H1 (cell line): Measurements from ENCODE around the gene ADIPOR1. TPM values are rescaled to one million over a fixed set of nuclear protein-coding genes. Genes with fewer than 3 reads are reported as not detected.

ENCODE experiments used
- CTCF ChIA-PET: fragments of 300-600 bp; sonication (Branson Sonifier 250); formaldehyde crosslinking; loops from one replicate; lab custom pipeline; 2021; ENCODE audit not compliant: partially characterized antibody; lab: Charles Lee
- POLR2A ChIA-PET: fragments of 300-600 bp; sonication (Branson Sonifier 250); formaldehyde crosslinking; loops from one replicate; lab custom pipeline; 2021; ENCODE audit warnings: inconsistent platforms; ENCODE audit not compliant: partially characterized antibody; lab: Charles Lee
- DNase-seq, 2 experiments: peaks; one replicate each; pipeline versions ENCODE4 v3.0.0 to v3.0.0-alpha.2; 2010 to 2022; ENCODE audit warnings: low spot score in 2 of 2, low read depth in 1 of 2, mixed read lengths in 1 of 2
- FAIRE-seq: peaks from 2 replicates; lab custom pipeline; 2011; peaks lifted over from hg19 to GRCh38; lab: Jason Lieb, UNC
- H2AFZ ChIP-seq: 2 replicates; pipeline ENCODE4 v1.8.1; 2012; ENCODE audit warnings: low read length, inconsistent platforms
- H2AK5ac ChIP-seq: 2 replicates; pipeline ENCODE4 v1.6.1; 2013; ENCODE audit warnings: low read depth, low read length
- H2BK120ac ChIP-seq: replicated peaks from 2 replicates; pipeline ENCODE3; 2013; ENCODE audit warnings: low read depth, low read length, inconsistent platforms
- H2BK12ac ChIP-seq: 2 replicates; pipeline ENCODE4 v1.6.1; 2013; ENCODE audit warnings: low read depth, low read length
- H2BK15ac ChIP-seq: 2 replicates; pipeline ENCODE4 v1.6.1; 2013; ENCODE audit warnings: low read length
- H2BK20ac ChIP-seq: 2 replicates; pipeline ENCODE4 v1.6.1; 2013; ENCODE audit warnings: low read length
- H2BK5ac ChIP-seq: 2 replicates; pipeline ENCODE4 v1.6.1; 2013; ENCODE audit warnings: low read depth, low read length
- H3K14ac ChIP-seq: 2 replicates; pipeline ENCODE4 v1.6.1; 2013; ENCODE audit warnings: inconsistent platforms; ENCODE audit not compliant: insufficient read length
- H3K18ac ChIP-seq: 2 replicates; pipeline ENCODE4 v1.6.1; 2013; ENCODE audit warnings: low read length; ENCODE audit errors: extremely low read depth
- H3K23ac ChIP-seq: 2 replicates; pipeline ENCODE4 v1.6.1; 2013; ENCODE audit warnings: inconsistent platforms; ENCODE audit not compliant: insufficient read length
- H3K23me2 ChIP-seq: 2 replicates; pipeline ENCODE4 v1.6.1; 2013; ENCODE audit warnings: low read depth, low read length
- H3K27ac ChIP-seq: 2 replicates; pipeline ENCODE4 v1.6.1; 2011; ENCODE audit warnings: low read depth, low read length, inconsistent platforms
- H3K27me3 ChIP-seq, 4 experiments: replicated peaks in 1 of 4; 1 replicate in 1 of 4; 2 replicates in 3 of 4; pipeline versions ENCODE4 v1.6.1 to v1.8.1; 2011 to 2013; ENCODE audit warnings: low read length in 3 of 4, mild to moderate bottlenecking in 3 of 4, inconsistent platforms in 2 of 4, mixed read lengths in 2 of 4, moderate library complexity in 1 of 4; ENCODE audit not compliant: control insufficient read depth in 3 of 4, insufficient read depth in 3 of 4; ENCODE audit errors: extremely low read depth in 1 of 4
- H3K36me3 ChIP-seq, 4 experiments: 2 replicates each; pipeline versions ENCODE4 v1.6.1 to v1.8.1; 2011 to 2013; ENCODE audit warnings: mild to moderate bottlenecking in 4 of 4, low read length in 3 of 4, moderate library complexity in 2 of 4, control low read depth in 1 of 4, inconsistent platforms in 1 of 4; ENCODE audit not compliant: insufficient read depth in 4 of 4, control insufficient read depth in 2 of 4
- H3K4ac ChIP-seq: replicated peaks from 2 replicates; pipeline ENCODE3; 2013; ENCODE audit warnings: low read length, low read depth, mixed read lengths, inconsistent platforms; ENCODE audit not compliant: insufficient read length
- H3K4me1 ChIP-seq, 4 experiments: replicated peaks in 1 of 4; 1 replicate in 1 of 4; 2 replicates in 3 of 4; pipeline versions ENCODE4 v1.6.1 to v1.8.1; 2011 to 2013; ENCODE audit warnings: low read length in 3 of 4, inconsistent platforms in 2 of 4, mixed read lengths in 1 of 4; ENCODE audit not compliant: insufficient read depth in 4 of 4, control insufficient read depth in 3 of 4
- H3K4me2 ChIP-seq, 2 experiments: 2 replicates each; pipeline versions ENCODE4 v1.6.1 to v1.8.1; 2011 to 2013; ENCODE audit warnings: low read depth in 2 of 2, low read length in 2 of 2, control low read depth in 1 of 2, inconsistent platforms in 1 of 2, mild to moderate bottlenecking in 1 of 2; ENCODE audit not compliant: insufficient read depth in 1 of 2
- H3K4me3 ChIP-seq, 4 experiments: fragments of 200-600, 300-600 bp in 1 of 4; sonication (generic), shearing (Covaris generic), sonication (Bioruptor Twin) in 1 of 4; 2 replicates each; pipeline versions ENCODE4 v1.5.1 to v1.8.1; 2011 to 2016; ENCODE audit warnings: low read length in 4 of 4, low read depth in 3 of 4, control low read depth in 2 of 4, inconsistent platforms in 2 of 4, mild to moderate bottlenecking in 2 of 4, mixed read lengths in 1 of 4, moderate library complexity in 1 of 4; ENCODE audit not compliant: insufficient read depth in 2 of 4; ENCODE audit errors: extremely low read depth in 1 of 4
- H3K56ac ChIP-seq: replicated peaks from 2 replicates; pipeline ENCODE3; 2013; ENCODE audit warnings: low read depth, mild to moderate bottlenecking, mixed read lengths, low read length, inconsistent platforms; ENCODE audit not compliant: insufficient read length
- H3K79me1 ChIP-seq: 2 replicates; pipeline ENCODE4 v1.6.1; 2013; ENCODE audit warnings: low read depth, low read length, control low read depth
- H3K79me2 ChIP-seq, 2 experiments: 2 replicates each; pipeline versions ENCODE4 v1.6.1 to v1.8.1; 2012 to 2013; ENCODE audit warnings: low read length in 2 of 2, mild to moderate bottlenecking in 2 of 2, inconsistent platforms in 1 of 2; ENCODE audit not compliant: insufficient read depth in 2 of 2, control insufficient read depth in 1 of 2
- H3K9ac ChIP-seq, 4 experiments: replicated peaks in 1 of 4; 1 replicate in 1 of 4; 2 replicates in 3 of 4; pipeline versions ENCODE4 v1.6.1 to v1.8.1; 2011 to 2013; ENCODE audit warnings: low read depth in 3 of 4, low read length in 3 of 4, control low read depth in 2 of 4, mild to moderate bottlenecking in 2 of 4, moderate library complexity in 2 of 4, inconsistent platforms in 1 of 4; ENCODE audit errors: extremely low read depth in 1 of 4
- H3K9me3 ChIP-seq, 2 experiments: 2 replicates each; pipeline versions ENCODE4 v1.6.1 to v1.8.1; 2012 to 2013; ENCODE audit warnings: mild to moderate bottlenecking in 2 of 2, moderate library complexity in 2 of 2, control low read depth in 1 of 2, inconsistent platforms in 1 of 2, low read depth in 1 of 2, low read length in 1 of 2, mixed read lengths in 1 of 2; ENCODE audit not compliant: insufficient read depth in 2 of 2
- H4K20me1 ChIP-seq, 2 experiments: replicated peaks in 1 of 2; 2 replicates each; pipeline versions ENCODE3 to v1.8.1; 2011 to 2013; ENCODE audit warnings: inconsistent platforms in 2 of 2, low read length in 2 of 2, mild to moderate bottlenecking in 1 of 2; ENCODE audit not compliant: insufficient read depth in 2 of 2, control insufficient read depth in 1 of 2
- H4K5ac ChIP-seq: 2 replicates; pipeline ENCODE4 v1.6.1; 2013; ENCODE audit warnings: low read length, low read depth, mixed read lengths, inconsistent platforms; ENCODE audit not compliant: insufficient read length
- H4K8ac ChIP-seq: 2 replicates; pipeline ENCODE4 v1.8.0; 2013; ENCODE audit warnings: mild to moderate bottlenecking, moderate library complexity, low read length, inconsistent platforms; ENCODE audit not compliant: insufficient read depth; ENCODE audit errors: extremely low read depth
- H4K91ac ChIP-seq: replicated peaks from 2 replicates; pipeline ENCODE3; 2013; ENCODE audit warnings: low read length, mixed read lengths, inconsistent platforms; ENCODE audit not compliant: insufficient read length
- BCL11A ChIP-seq, 2 experiments: IDR thresholded peaks; one replicate each; pipeline ENCODE4 v1.6.1; 2011; ENCODE audit warnings: low read depth in 2 of 2, low read length in 2 of 2, mild to moderate bottlenecking in 2 of 2
- CBX8 ChIP-seq: fragments of 300-800, 300-1000 bp; sonication (generic); IDR thresholded peaks from 2 replicates; pipeline ENCODE4 v1.7.1; 2016; ENCODE audit warnings: low read depth, low read length, borderline replicate concordance
- CTBP2 ChIP-seq: IDR thresholded peaks from 2 replicates; pipeline ENCODE4 v1.7.0; 2011; ENCODE audit warnings: borderline replicate concordance, mild to moderate bottlenecking, moderate library complexity, mixed read lengths, low read length; ENCODE audit not compliant: insufficient read depth, insufficient read length
- EP300 ChIP-seq, 2 experiments: IDR thresholded peaks; 1 replicate in 1 of 2; 2 replicates in 1 of 2; pipeline ENCODE4 v1.6.1; 2011 to 2012; ENCODE audit warnings: low read depth in 2 of 2, low read length in 2 of 2, mild to moderate bottlenecking in 2 of 2, borderline replicate concordance in 1 of 2, inconsistent platforms in 1 of 2, moderate library complexity in 1 of 2
- FOSL1 ChIP-seq: IDR thresholded peaks from 2 replicates; pipeline ENCODE4 v1.6.1; 2011; ENCODE audit warnings: mild to moderate bottlenecking, low read depth, low read length, moderate library complexity; ENCODE audit not compliant: insufficient read depth
- KDM4A ChIP-seq: IDR thresholded peaks from one replicate; pipeline ENCODE4 v1.7.1; 2012; ENCODE audit warnings: low read depth, mild to moderate bottlenecking, moderate library complexity, low read length, inconsistent platforms; ENCODE audit not compliant: severe bottlenecking
- POLR2AphosphoS5 ChIP-seq: IDR thresholded peaks from 2 replicates; pipeline ENCODE4 v1.6.1; 2011; ENCODE audit warnings: low read depth, low read length
- RAD21 ChIP-seq, 2 experiments: IDR thresholded peaks in 1 of 2; conservative IDR thresholded peaks in 1 of 2; 2 replicates each; pipeline ENCODE4 v1.6.1; 2011; ENCODE audit warnings: low read depth in 2 of 2, low read length in 2 of 2, improper control_type of control experiment in 1 of 2, inconsistent platforms in 1 of 2, mild to moderate bottlenecking in 1 of 2, moderate library complexity in 1 of 2
- SUZ12 ChIP-seq: fragments of 200-600 bp; sonication (generic); IDR thresholded peaks from 2 replicates; pipeline ENCODE4 v1.6.1; 2012; ENCODE audit warnings: mild to moderate bottlenecking, inconsistent platforms, low read length, moderate library complexity, mixed read lengths
- TCF12 ChIP-seq: IDR thresholded peaks from 2 replicates; pipeline ENCODE4 v1.6.1; 2011; ENCODE audit warnings: low read depth, mild to moderate bottlenecking, low read length
- WGBS, 2 experiments: shearing (Covaris generic) in 1 of 2; methylation state at CpG; one replicate each; pipeline versions ENCODE4 v1.1.6 to v1.1.7; 2013 to 2015; ENCODE audit warnings: low lambda C conversion rate in 2 of 2, mixed read lengths in 2 of 2, inconsistent platforms in 1 of 2, low coverage in 1 of 2, missing lambda C conversion rate in 1 of 2; ENCODE audit not compliant: insufficient replicate concordance in 2 of 2, insufficient coverage in 1 of 2, insufficient read length in 1 of 2; ENCODE audit errors: extremely low coverage in 1 of 2, missing lambda C conversion rate in 1 of 2; 5-methylcytosine and 5-hydroxymethylcytosine counted together
- polyA plus RNA-seq, 7 experiments: library from polyadenylated mRNA; depleted of rRNA in 3 of 7; stranded (reverse) in 5 of 7; unstranded in 2 of 7; fragments of >200 nt in 5 of 7; fragments of 200-250 nt in 2 of 7; gene quantifications; 1 replicate in 5 of 7; 2 replicates in 1 of 7; 4 replicates in 1 of 7; pipeline versions ENCODE4 v1.2.1 to v1.2.3, GENCODE V29; 2011 to 2013; ENCODE audit warnings: missing spikeins in 2 of 7, mixed read lengths in 2 of 7
- total RNA-seq: library from RNA; stranded (reverse); fragmentation: NEBNext Ultra II Directional; extraction: Animal tissue kit (Norgen Biotek cat#: 25700); gene quantifications from 2 replicates; pipeline ENCODE4 v1.2.1, GENCODE V29; 2021
- TF ChIP-seq, protein P1 (sequence below): IDR thresholded peaks from 2 replicates; pipeline ENCODE4 v1.6.1; 2012; ENCODE audit warnings: low read length, inconsistent platforms

Gene ADIPOR1
- total and polyA plus RNA-seq, 2 of the 8 experiments (the other 6 are each of a cell fraction or from before 2014, with no cell fraction given) = 69.8 to 118 TPM

GRCh38 chr1:202959276-202959620 lies 1.1 kb upstream of the ADIPOR1 start:
- H3K14ac ChIP-seq = no peak overlapping the region
- DNase-seq = no peak
- H2BK12ac ChIP-seq = no peak overlapping the region
- WGBS, 2 experiments = 82% methylated on average over 1 of the region's 1 CpG; no CpG with 5 or more reads in 1 of the 2 experiments
- H3K9me3 ChIP-seq = no peaks in the 10 kb centered on the region
- peaks cover 8 to 35% of the 10 kb centered on the region in 2 experiments for H3K79me2 ChIP-seq
- no peak overlapping the region for H2BK5ac ChIP-seq
- H3K27ac ChIP-seq = no peak overlapping the region
- no peak overlapping the region for H3K23ac ChIP-seq
- H4K5ac ChIP-seq = no peak overlapping the region
- peak overlapping the region in 1 of 2 experiments; percentile 84; a peak in 1 of 4 replicates for H3K4me2 ChIP-seq
- H3K27me3 ChIP-seq = no peaks in the 10 kb centered on the region
- no peak overlapping the region for H4K91ac ChIP-seq
- no peak overlapping the region for H2BK120ac ChIP-seq
- H2BK15ac ChIP-seq = no peak overlapping the region
- H3K79me1 ChIP-seq = no peaks in the 10 kb centered on the region; the same call in 1 of the 2 replicates
- POLR2A ChIA-PET = interaction anchor here (0.9 to 1.3 kb wide), 7 partner anchors 12 to 147 kb away, joined by 3 to 4 read pairs (median 3); partner anchors contain the start of gene KLHL12
- H3K9ac ChIP-seq = no peak overlapping the region
- no peak overlapping the region for H2AFZ ChIP-seq
- H3K4me3 ChIP-seq = peak overlapping the region in 1 of 4 experiments; percentile 99; a peak in 1 of 8 replicates
- H3K36me3 ChIP-seq = peaks cover 0 to 2% (median 0%) of the 10 kb centered on the region in 4 experiments; a peak in 1 of 8 replicates
- CTCF ChIA-PET = interaction anchor here (0.9 to 1.7 kb wide), 4 partner anchors 9 to 47 kb away, joined by 3 to 10 read pairs (median 3); no protein-coding TSS in a partner anchor
- no peak overlapping the region for H3K4ac ChIP-seq
- no peak overlapping the region for H2BK20ac ChIP-seq
- peaks cover 0 to 3% (median 0%) of the 10 kb centered on the region in 4 experiments; a peak in 1 of 7 replicates for H3K4me1 ChIP-seq
- H3K23me2 ChIP-seq = peaks cover 6% of the 10 kb centered on the region
- no peak overlapping the region for H4K8ac ChIP-seq
- FAIRE-seq = no peak
- H4K20me1 ChIP-seq = peaks cover 0 to 5% of the 10 kb centered on the region in 2 experiments
- H3K56ac ChIP-seq = no peak overlapping the region
- H2AK5ac ChIP-seq = no peak overlapping the region
- no peak overlapping the region for H3K18ac ChIP-seq
- TF ChIP-seq TCF12 = no peak
- TF ChIP-seq FOSL1 = no peak
- no peak for TF ChIP-seq RAD21 (IDR thresholded peaks at IDR 0.05 in 1 of 2, conservative IDR thresholded peaks at IDR 0.05 in 1 of 2; ENCODE audit: low read depth in 2 of 2, low read length in 2 of 2)
- no peak for TF ChIP-seq CBX8
- TF ChIP-seq SUZ12 = no peak
- TF ChIP-seq, protein P1, sequence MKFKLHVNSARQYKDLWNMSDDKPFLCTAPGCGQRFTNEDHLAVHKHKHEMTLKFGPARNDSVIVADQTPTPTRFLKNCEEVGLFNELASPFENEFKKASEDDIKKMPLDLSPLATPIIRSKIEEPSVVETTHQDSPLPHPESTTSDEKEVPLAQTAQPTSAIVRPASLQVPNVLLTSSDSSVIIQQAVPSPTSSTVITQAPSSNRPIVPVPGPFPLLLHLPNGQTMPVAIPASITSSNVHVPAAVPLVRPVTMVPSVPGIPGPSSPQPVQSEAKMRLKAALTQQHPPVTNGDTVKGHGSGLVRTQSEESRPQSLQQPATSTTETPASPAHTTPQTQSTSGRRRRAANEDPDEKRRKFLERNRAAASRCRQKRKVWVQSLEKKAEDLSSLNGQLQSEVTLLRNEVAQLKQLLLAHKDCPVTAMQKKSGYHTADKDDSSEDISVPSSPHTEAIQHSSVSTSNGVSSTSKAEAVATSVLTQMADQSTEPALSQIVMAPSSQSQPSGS = no peak
- no peak for TF ChIP-seq BCL11A (IDR thresholded peaks at IDR 0.05; ENCODE audit: low read depth in 2 of 2, low read length in 2 of 2)
- no peak for TF ChIP-seq CTBP2
- no peak for TF ChIP-seq POLR2AphosphoS5
- TF ChIP-seq KDM4A = no peak
- TF ChIP-seq EP300 (IDR thresholded peaks at IDR 0.05; ENCODE audit: borderline replicate concordance in 1 of 2, low read depth in 2 of 2, low read length in 2 of 2) = no peak
